H1 (cell line): ENCODE measurements around the gene MGRN1. TPM values are rescaled to one million over a fixed set of nuclear protein-coding genes. Genes with fewer than 3 reads are reported as not detected.

Experiments used
- CTCF ChIA-PET: fragments of 300-600 bp; sonication (Branson Sonifier 250); formaldehyde crosslinking; loops from one replicate; lab custom pipeline; 2021; ENCODE audit not compliant: partially characterized antibody; lab: Charles Lee
- POLR2A ChIA-PET: fragments of 300-600 bp; sonication (Branson Sonifier 250); formaldehyde crosslinking; loops from one replicate; lab custom pipeline; 2021; ENCODE audit warnings: inconsistent platforms; ENCODE audit not compliant: partially characterized antibody; lab: Charles Lee
- DNase-seq, 2 experiments: peaks; one replicate each; pipeline versions ENCODE4 v3.0.0 to v3.0.0-alpha.2; 2010 to 2022; ENCODE audit warnings: low spot score in 2 of 2, low read depth in 1 of 2, mixed read lengths in 1 of 2
- FAIRE-seq: peaks from 2 replicates; lab custom pipeline; 2011; peaks lifted over from hg19 to GRCh38; lab: Jason Lieb, UNC
- H2AFZ ChIP-seq: 2 replicates; pipeline ENCODE4 v1.8.1; 2012; ENCODE audit warnings: low read length, inconsistent platforms
- H2AK5ac ChIP-seq: 2 replicates; pipeline ENCODE4 v1.6.1; 2013; ENCODE audit warnings: low read depth, low read length
- H2BK120ac ChIP-seq: replicated peaks from 2 replicates; pipeline ENCODE3; 2013; ENCODE audit warnings: low read depth, low read length, inconsistent platforms
- H2BK12ac ChIP-seq: 2 replicates; pipeline ENCODE4 v1.6.1; 2013; ENCODE audit warnings: low read depth, low read length
- H2BK15ac ChIP-seq: 2 replicates; pipeline ENCODE4 v1.6.1; 2013; ENCODE audit warnings: low read length
- H2BK20ac ChIP-seq: 2 replicates; pipeline ENCODE4 v1.6.1; 2013; ENCODE audit warnings: low read length
- H2BK5ac ChIP-seq: 2 replicates; pipeline ENCODE4 v1.6.1; 2013; ENCODE audit warnings: low read depth, low read length
- H3K14ac ChIP-seq: 2 replicates; pipeline ENCODE4 v1.6.1; 2013; ENCODE audit warnings: inconsistent platforms; ENCODE audit not compliant: insufficient read length
- H3K18ac ChIP-seq: 2 replicates; pipeline ENCODE4 v1.6.1; 2013; ENCODE audit warnings: low read length; ENCODE audit errors: extremely low read depth
- H3K23ac ChIP-seq: 2 replicates; pipeline ENCODE4 v1.6.1; 2013; ENCODE audit warnings: inconsistent platforms; ENCODE audit not compliant: insufficient read length
- H3K23me2 ChIP-seq: 2 replicates; pipeline ENCODE4 v1.6.1; 2013; ENCODE audit warnings: low read depth, low read length
- H3K27ac ChIP-seq: 2 replicates; pipeline ENCODE4 v1.6.1; 2011; ENCODE audit warnings: low read depth, low read length, inconsistent platforms
- H3K27me3 ChIP-seq, 4 experiments: replicated peaks in 1 of 4; 1 replicate in 1 of 4; 2 replicates in 3 of 4; pipeline versions ENCODE4 v1.6.1 to v1.8.1; 2011 to 2013; ENCODE audit warnings: low read length in 3 of 4, mild to moderate bottlenecking in 3 of 4, inconsistent platforms in 2 of 4, mixed read lengths in 2 of 4, moderate library complexity in 1 of 4; ENCODE audit not compliant: control insufficient read depth in 3 of 4, insufficient read depth in 3 of 4; ENCODE audit errors: extremely low read depth in 1 of 4
- H3K36me3 ChIP-seq, 4 experiments: 2 replicates each; pipeline versions ENCODE4 v1.6.1 to v1.8.1; 2011 to 2013; ENCODE audit warnings: mild to moderate bottlenecking in 4 of 4, low read length in 3 of 4, moderate library complexity in 2 of 4, control low read depth in 1 of 4, inconsistent platforms in 1 of 4; ENCODE audit not compliant: insufficient read depth in 4 of 4, control insufficient read depth in 2 of 4
- H3K4ac ChIP-seq: replicated peaks from 2 replicates; pipeline ENCODE3; 2013; ENCODE audit warnings: low read length, low read depth, mixed read lengths, inconsistent platforms; ENCODE audit not compliant: insufficient read length
- H3K4me1 ChIP-seq, 4 experiments: replicated peaks in 1 of 4; 1 replicate in 1 of 4; 2 replicates in 3 of 4; pipeline versions ENCODE4 v1.6.1 to v1.8.1; 2011 to 2013; ENCODE audit warnings: low read length in 3 of 4, inconsistent platforms in 2 of 4, mixed read lengths in 1 of 4; ENCODE audit not compliant: insufficient read depth in 4 of 4, control insufficient read depth in 3 of 4
- H3K4me2 ChIP-seq, 2 experiments: 2 replicates each; pipeline versions ENCODE4 v1.6.1 to v1.8.1; 2011 to 2013; ENCODE audit warnings: low read depth in 2 of 2, low read length in 2 of 2, control low read depth in 1 of 2, inconsistent platforms in 1 of 2, mild to moderate bottlenecking in 1 of 2; ENCODE audit not compliant: insufficient read depth in 1 of 2
- H3K4me3 ChIP-seq, 4 experiments: fragments of 200-600, 300-600 bp in 1 of 4; sonication (generic), shearing (Covaris generic), sonication (Bioruptor Twin) in 1 of 4; 2 replicates each; pipeline versions ENCODE4 v1.5.1 to v1.8.1; 2011 to 2016; ENCODE audit warnings: low read length in 4 of 4, low read depth in 3 of 4, control low read depth in 2 of 4, inconsistent platforms in 2 of 4, mild to moderate bottlenecking in 2 of 4, mixed read lengths in 1 of 4, moderate library complexity in 1 of 4; ENCODE audit not compliant: insufficient read depth in 2 of 4; ENCODE audit errors: extremely low read depth in 1 of 4
- H3K56ac ChIP-seq: replicated peaks from 2 replicates; pipeline ENCODE3; 2013; ENCODE audit warnings: low read depth, mild to moderate bottlenecking, mixed read lengths, low read length, inconsistent platforms; ENCODE audit not compliant: insufficient read length
- H3K79me1 ChIP-seq: 2 replicates; pipeline ENCODE4 v1.6.1; 2013; ENCODE audit warnings: low read depth, low read length, control low read depth
- H3K79me2 ChIP-seq, 2 experiments: 2 replicates each; pipeline versions ENCODE4 v1.6.1 to v1.8.1; 2012 to 2013; ENCODE audit warnings: low read length in 2 of 2, mild to moderate bottlenecking in 2 of 2, inconsistent platforms in 1 of 2; ENCODE audit not compliant: insufficient read depth in 2 of 2, control insufficient read depth in 1 of 2
- H3K9ac ChIP-seq, 4 experiments: replicated peaks in 1 of 4; 1 replicate in 1 of 4; 2 replicates in 3 of 4; pipeline versions ENCODE4 v1.6.1 to v1.8.1; 2011 to 2013; ENCODE audit warnings: low read depth in 3 of 4, low read length in 3 of 4, control low read depth in 2 of 4, mild to moderate bottlenecking in 2 of 4, moderate library complexity in 2 of 4, inconsistent platforms in 1 of 4; ENCODE audit errors: extremely low read depth in 1 of 4
- H3K9me3 ChIP-seq, 2 experiments: 2 replicates each; pipeline versions ENCODE4 v1.6.1 to v1.8.1; 2012 to 2013; ENCODE audit warnings: mild to moderate bottlenecking in 2 of 2, moderate library complexity in 2 of 2, control low read depth in 1 of 2, inconsistent platforms in 1 of 2, low read depth in 1 of 2, low read length in 1 of 2, mixed read lengths in 1 of 2; ENCODE audit not compliant: insufficient read depth in 2 of 2
- H4K20me1 ChIP-seq, 2 experiments: replicated peaks in 1 of 2; 2 replicates each; pipeline versions ENCODE3 to v1.8.1; 2011 to 2013; ENCODE audit warnings: inconsistent platforms in 2 of 2, low read length in 2 of 2, mild to moderate bottlenecking in 1 of 2; ENCODE audit not compliant: insufficient read depth in 2 of 2, control insufficient read depth in 1 of 2
- H4K5ac ChIP-seq: 2 replicates; pipeline ENCODE4 v1.6.1; 2013; ENCODE audit warnings: low read length, low read depth, mixed read lengths, inconsistent platforms; ENCODE audit not compliant: insufficient read length
- H4K8ac ChIP-seq: 2 replicates; pipeline ENCODE4 v1.8.0; 2013; ENCODE audit warnings: mild to moderate bottlenecking, moderate library complexity, low read length, inconsistent platforms; ENCODE audit not compliant: insufficient read depth; ENCODE audit errors: extremely low read depth
- H4K91ac ChIP-seq: replicated peaks from 2 replicates; pipeline ENCODE3; 2013; ENCODE audit warnings: low read length, mixed read lengths, inconsistent platforms; ENCODE audit not compliant: insufficient read length
- ASH2L ChIP-seq: fragments of 200-600, 300-600 bp; sonication (generic); IDR thresholded peaks from one replicate; pipeline ENCODE4 v1.7.1; 2017; ENCODE audit warnings: low read length
- CHD2 ChIP-seq: IDR thresholded peaks from 2 replicates; pipeline ENCODE4 v1.6.1; 2012; ENCODE audit warnings: low read length, improper control_type of control experiment
- PHF8 ChIP-seq: fragments of 200-600 bp; sonication (generic); conservative IDR thresholded peaks from 2 replicates; pipeline ENCODE4 v1.7.1; 2012; ENCODE audit warnings: low read depth, mild to moderate bottlenecking, inconsistent platforms, low read length, moderate library complexity
- RFX5 ChIP-seq: IDR thresholded peaks from 2 replicates; pipeline ENCODE4 v1.6.1; 2011; ENCODE audit warnings: low read depth, low read length, improper control_type of control experiment, borderline replicate concordance
- RXRA ChIP-seq: IDR thresholded peaks from 2 replicates; pipeline ENCODE4 v1.6.1; 2011; ENCODE audit warnings: low read depth, mild to moderate bottlenecking, low read length, moderate library complexity; ENCODE audit not compliant: insufficient read depth
- WGBS, 2 experiments: shearing (Covaris generic) in 1 of 2; methylation state at CpG; one replicate each; pipeline versions ENCODE4 v1.1.6 to v1.1.7; 2013 to 2015; ENCODE audit warnings: low lambda C conversion rate in 2 of 2, mixed read lengths in 2 of 2, inconsistent platforms in 1 of 2, low coverage in 1 of 2, missing lambda C conversion rate in 1 of 2; ENCODE audit not compliant: insufficient replicate concordance in 2 of 2, insufficient coverage in 1 of 2, insufficient read length in 1 of 2; ENCODE audit errors: extremely low coverage in 1 of 2, missing lambda C conversion rate in 1 of 2; 5-methylcytosine and 5-hydroxymethylcytosine counted together
- polyA plus RNA-seq, 7 experiments: library from polyadenylated mRNA; depleted of rRNA in 3 of 7; stranded (reverse) in 5 of 7; unstranded in 2 of 7; fragments of >200 nt in 5 of 7; fragments of 200-250 nt in 2 of 7; gene quantifications; 1 replicate in 5 of 7; 2 replicates in 1 of 7; 4 replicates in 1 of 7; pipeline versions ENCODE4 v1.2.1 to v1.2.3, GENCODE V29; 2011 to 2013; ENCODE audit warnings: missing spikeins in 2 of 7, mixed read lengths in 2 of 7
- total RNA-seq: library from RNA; stranded (reverse); fragmentation: NEBNext Ultra II Directional; extraction: Animal tissue kit (Norgen Biotek cat#: 25700); gene quantifications from 2 replicates; pipeline ENCODE4 v1.2.1, GENCODE V29; 2021

MGRN1 gene
- total and polyA plus RNA-seq, 2 of the 8 experiments (the other 6 are each of a cell fraction or from before 2014, with no cell fraction given): 15.0 to 82.3 TPM

DNA sequence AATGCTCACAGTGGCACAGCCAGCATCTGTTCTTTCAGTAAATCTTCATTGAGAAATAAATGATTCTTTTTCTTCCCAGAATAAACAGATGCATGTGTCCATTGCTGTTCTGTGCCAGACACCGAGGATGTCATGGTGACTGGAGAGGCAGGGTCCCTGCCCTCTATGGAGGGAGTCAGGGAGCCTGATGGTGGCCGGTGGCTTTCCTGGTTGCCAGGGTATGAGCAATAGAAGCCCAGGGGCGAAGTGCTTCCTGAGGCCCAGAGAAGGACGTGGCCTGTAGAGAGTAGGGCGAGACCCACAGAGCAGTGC, 38.8 kb downstream of the MGRN1 start:
- 87% methylated on average over 5 of the region's 5 CpGs; no CpG with 5 or more reads in 1 of the 2 experiments for WGBS, 2 experiments
- Histone ChIP-seq H2BK15ac (no peak overlapping the region), H4K5ac (no peak overlapping the region), H4K8ac (no peak overlapping the region), H3K27me3 (no peaks in the 10 kb centered on the region), H2AK5ac (no peak overlapping the region), H4K20me1 (peaks cover 0 to 18% of the 10 kb centered on the region in 2 experiments), H2AFZ (no peak overlapping the region), H2BK20ac (no peak overlapping the region), H3K79me2 (peaks cover 0 to 1% of the 10 kb centered on the region in 2 experiments; a peak in 1 of 4 replicates), H3K4me1 (peaks cover 0 to 2% (median 0%) of the 10 kb centered on the region in 4 experiments; a peak in 3 of 7 replicates), H3K4ac (no peak overlapping the region), H3K9ac (no peak overlapping the region), H3K79me1 (peaks cover 15% of the 10 kb centered on the region; the same call in 1 of the 2 replicates), H3K4me3 (no peak overlapping the region), H3K14ac (no peak overlapping the region), H3K56ac (no peak overlapping the region), H3K23ac (no peak overlapping the region), H2BK5ac (no peak overlapping the region; the same call in 1 of the 2 replicates), H4K91ac (no peak overlapping the region), H3K18ac (no peak overlapping the region), H3K36me3 (peaks cover 2 to 17% (median 11%) of the 10 kb centered on the region in 4 experiments; a peak in 6 of 8 replicates), H3K27ac (no peak overlapping the region), H3K4me2 (no peak overlapping the region), H2BK120ac (no peak overlapping the region), H2BK12ac (no peak overlapping the region), H3K23me2 (peaks cover 4% of the 10 kb centered on the region), H3K9me3 (no peaks in the 10 kb centered on the region)
- FAIRE-seq: no peak
- POLR2A ChIA-PET: no interaction called here
- TF ChIP-seq CHD2: no peak
- no peak for TF ChIP-seq ASH2L
- no peak for TF ChIP-seq RFX5
- no peak for TF ChIP-seq PHF8
- TF ChIP-seq RXRA: no peak
- DNase-seq: no peak
- CTCF ChIA-PET: interaction anchor here (0.9 to 1.5 kb wide), 2 partner anchors 143 to 153 kb away, joined by 3 read pairs; no protein-coding TSS in a partner anchor
